H1 (cell line): ENCODE measurements around the gene VASP. TPM values are rescaled to one million over a fixed set of nuclear protein-coding genes. Genes with fewer than 3 reads are reported as not detected.

Source experiments
- CTCF ChIA-PET: fragments of 300-600 bp; sonication (Branson Sonifier 250); formaldehyde crosslinking; loops from one replicate; lab custom pipeline; 2021; ENCODE audit not compliant: partially characterized antibody; lab: Charles Lee
- POLR2A ChIA-PET: fragments of 300-600 bp; sonication (Branson Sonifier 250); formaldehyde crosslinking; loops from one replicate; lab custom pipeline; 2021; ENCODE audit warnings: inconsistent platforms; ENCODE audit not compliant: partially characterized antibody; lab: Charles Lee
- DNase-seq, 2 experiments: peaks; one replicate each; pipeline versions ENCODE4 v3.0.0 to v3.0.0-alpha.2; 2010 to 2022; ENCODE audit warnings: low spot score in 2 of 2, low read depth in 1 of 2, mixed read lengths in 1 of 2
- FAIRE-seq: peaks from 2 replicates; lab custom pipeline; 2011; peaks lifted over from hg19 to GRCh38; lab: Jason Lieb, UNC
- H2AFZ ChIP-seq: 2 replicates; pipeline ENCODE4 v1.8.1; 2012; ENCODE audit warnings: low read length, inconsistent platforms
- H2AK5ac ChIP-seq: 2 replicates; pipeline ENCODE4 v1.6.1; 2013; ENCODE audit warnings: low read depth, low read length
- H2BK120ac ChIP-seq: replicated peaks from 2 replicates; pipeline ENCODE3; 2013; ENCODE audit warnings: low read depth, low read length, inconsistent platforms
- H2BK12ac ChIP-seq: 2 replicates; pipeline ENCODE4 v1.6.1; 2013; ENCODE audit warnings: low read depth, low read length
- H2BK15ac ChIP-seq: 2 replicates; pipeline ENCODE4 v1.6.1; 2013; ENCODE audit warnings: low read length
- H2BK20ac ChIP-seq: 2 replicates; pipeline ENCODE4 v1.6.1; 2013; ENCODE audit warnings: low read length
- H2BK5ac ChIP-seq: 2 replicates; pipeline ENCODE4 v1.6.1; 2013; ENCODE audit warnings: low read depth, low read length
- H3K14ac ChIP-seq: 2 replicates; pipeline ENCODE4 v1.6.1; 2013; ENCODE audit warnings: inconsistent platforms; ENCODE audit not compliant: insufficient read length
- H3K18ac ChIP-seq: 2 replicates; pipeline ENCODE4 v1.6.1; 2013; ENCODE audit warnings: low read length; ENCODE audit errors: extremely low read depth
- H3K23ac ChIP-seq: 2 replicates; pipeline ENCODE4 v1.6.1; 2013; ENCODE audit warnings: inconsistent platforms; ENCODE audit not compliant: insufficient read length
- H3K23me2 ChIP-seq: 2 replicates; pipeline ENCODE4 v1.6.1; 2013; ENCODE audit warnings: low read depth, low read length
- H3K27ac ChIP-seq: 2 replicates; pipeline ENCODE4 v1.6.1; 2011; ENCODE audit warnings: low read depth, low read length, inconsistent platforms
- H3K27me3 ChIP-seq, 4 experiments: replicated peaks in 1 of 4; 1 replicate in 1 of 4; 2 replicates in 3 of 4; pipeline versions ENCODE4 v1.6.1 to v1.8.1; 2011 to 2013; ENCODE audit warnings: low read length in 3 of 4, mild to moderate bottlenecking in 3 of 4, inconsistent platforms in 2 of 4, mixed read lengths in 2 of 4, moderate library complexity in 1 of 4; ENCODE audit not compliant: control insufficient read depth in 3 of 4, insufficient read depth in 3 of 4; ENCODE audit errors: extremely low read depth in 1 of 4
- H3K36me3 ChIP-seq, 4 experiments: 2 replicates each; pipeline versions ENCODE4 v1.6.1 to v1.8.1; 2011 to 2013; ENCODE audit warnings: mild to moderate bottlenecking in 4 of 4, low read length in 3 of 4, moderate library complexity in 2 of 4, control low read depth in 1 of 4, inconsistent platforms in 1 of 4; ENCODE audit not compliant: insufficient read depth in 4 of 4, control insufficient read depth in 2 of 4
- H3K4ac ChIP-seq: replicated peaks from 2 replicates; pipeline ENCODE3; 2013; ENCODE audit warnings: low read length, low read depth, mixed read lengths, inconsistent platforms; ENCODE audit not compliant: insufficient read length
- H3K4me1 ChIP-seq, 4 experiments: replicated peaks in 1 of 4; 1 replicate in 1 of 4; 2 replicates in 3 of 4; pipeline versions ENCODE4 v1.6.1 to v1.8.1; 2011 to 2013; ENCODE audit warnings: low read length in 3 of 4, inconsistent platforms in 2 of 4, mixed read lengths in 1 of 4; ENCODE audit not compliant: insufficient read depth in 4 of 4, control insufficient read depth in 3 of 4
- H3K4me2 ChIP-seq, 2 experiments: 2 replicates each; pipeline versions ENCODE4 v1.6.1 to v1.8.1; 2011 to 2013; ENCODE audit warnings: low read depth in 2 of 2, low read length in 2 of 2, control low read depth in 1 of 2, inconsistent platforms in 1 of 2, mild to moderate bottlenecking in 1 of 2; ENCODE audit not compliant: insufficient read depth in 1 of 2
- H3K4me3 ChIP-seq, 4 experiments: fragments of 200-600, 300-600 bp in 1 of 4; sonication (generic), shearing (Covaris generic), sonication (Bioruptor Twin) in 1 of 4; 2 replicates each; pipeline versions ENCODE4 v1.5.1 to v1.8.1; 2011 to 2016; ENCODE audit warnings: low read length in 4 of 4, low read depth in 3 of 4, control low read depth in 2 of 4, inconsistent platforms in 2 of 4, mild to moderate bottlenecking in 2 of 4, mixed read lengths in 1 of 4, moderate library complexity in 1 of 4; ENCODE audit not compliant: insufficient read depth in 2 of 4; ENCODE audit errors: extremely low read depth in 1 of 4
- H3K56ac ChIP-seq: replicated peaks from 2 replicates; pipeline ENCODE3; 2013; ENCODE audit warnings: low read depth, mild to moderate bottlenecking, mixed read lengths, low read length, inconsistent platforms; ENCODE audit not compliant: insufficient read length
- H3K79me1 ChIP-seq: 2 replicates; pipeline ENCODE4 v1.6.1; 2013; ENCODE audit warnings: low read depth, low read length, control low read depth
- H3K79me2 ChIP-seq, 2 experiments: 2 replicates each; pipeline versions ENCODE4 v1.6.1 to v1.8.1; 2012 to 2013; ENCODE audit warnings: low read length in 2 of 2, mild to moderate bottlenecking in 2 of 2, inconsistent platforms in 1 of 2; ENCODE audit not compliant: insufficient read depth in 2 of 2, control insufficient read depth in 1 of 2
- H3K9ac ChIP-seq, 4 experiments: replicated peaks in 1 of 4; 1 replicate in 1 of 4; 2 replicates in 3 of 4; pipeline versions ENCODE4 v1.6.1 to v1.8.1; 2011 to 2013; ENCODE audit warnings: low read depth in 3 of 4, low read length in 3 of 4, control low read depth in 2 of 4, mild to moderate bottlenecking in 2 of 4, moderate library complexity in 2 of 4, inconsistent platforms in 1 of 4; ENCODE audit errors: extremely low read depth in 1 of 4
- H3K9me3 ChIP-seq, 2 experiments: 2 replicates each; pipeline versions ENCODE4 v1.6.1 to v1.8.1; 2012 to 2013; ENCODE audit warnings: mild to moderate bottlenecking in 2 of 2, moderate library complexity in 2 of 2, control low read depth in 1 of 2, inconsistent platforms in 1 of 2, low read depth in 1 of 2, low read length in 1 of 2, mixed read lengths in 1 of 2; ENCODE audit not compliant: insufficient read depth in 2 of 2
- H4K20me1 ChIP-seq, 2 experiments: replicated peaks in 1 of 2; 2 replicates each; pipeline versions ENCODE3 to v1.8.1; 2011 to 2013; ENCODE audit warnings: inconsistent platforms in 2 of 2, low read length in 2 of 2, mild to moderate bottlenecking in 1 of 2; ENCODE audit not compliant: insufficient read depth in 2 of 2, control insufficient read depth in 1 of 2
- H4K5ac ChIP-seq: 2 replicates; pipeline ENCODE4 v1.6.1; 2013; ENCODE audit warnings: low read length, low read depth, mixed read lengths, inconsistent platforms; ENCODE audit not compliant: insufficient read length
- H4K8ac ChIP-seq: 2 replicates; pipeline ENCODE4 v1.8.0; 2013; ENCODE audit warnings: mild to moderate bottlenecking, moderate library complexity, low read length, inconsistent platforms; ENCODE audit not compliant: insufficient read depth; ENCODE audit errors: extremely low read depth
- H4K91ac ChIP-seq: replicated peaks from 2 replicates; pipeline ENCODE3; 2013; ENCODE audit warnings: low read length, mixed read lengths, inconsistent platforms; ENCODE audit not compliant: insufficient read length
- BCL11A ChIP-seq, 2 experiments: IDR thresholded peaks; one replicate each; pipeline ENCODE4 v1.6.1; 2011; ENCODE audit warnings: low read depth in 2 of 2, low read length in 2 of 2, mild to moderate bottlenecking in 2 of 2
- CBX8 ChIP-seq: fragments of 300-800, 300-1000 bp; sonication (generic); IDR thresholded peaks from 2 replicates; pipeline ENCODE4 v1.7.1; 2016; ENCODE audit warnings: low read depth, low read length, borderline replicate concordance
- FOSL1 ChIP-seq: IDR thresholded peaks from 2 replicates; pipeline ENCODE4 v1.6.1; 2011; ENCODE audit warnings: mild to moderate bottlenecking, low read depth, low read length, moderate library complexity; ENCODE audit not compliant: insufficient read depth
- GTF2F1 ChIP-seq: IDR thresholded peaks from 2 replicates; pipeline ENCODE4 v1.6.1; 2012; ENCODE audit warnings: low read depth, low read length, improper control_type of control experiment, borderline replicate concordance
- JUN ChIP-seq: IDR thresholded peaks from 2 replicates; pipeline ENCODE4 v1.6.1; 2011; ENCODE audit warnings: low read depth, mild to moderate bottlenecking, improper control_type of control experiment, low read length
- JUND ChIP-seq: IDR thresholded peaks from 2 replicates; pipeline ENCODE4 v1.6.1; 2011; ENCODE audit warnings: mild to moderate bottlenecking, improper control_type of control experiment, low read length
- KDM5A ChIP-seq: fragments of 200-600 bp; IDR thresholded peaks from 2 replicates; pipeline ENCODE4 v1.7.1; 2012; ENCODE audit warnings: mild to moderate bottlenecking, low read length, inconsistent platforms, mixed read lengths
- POU5F1 ChIP-seq: IDR thresholded peaks from 2 replicates; pipeline ENCODE4 v1.6.1; 2011; ENCODE audit warnings: low read depth, mild to moderate bottlenecking, low read length, moderate library complexity
- SIRT6 ChIP-seq: IDR thresholded peaks from one replicate; pipeline ENCODE4 v1.7.1; 2012; ENCODE audit warnings: low read length, inconsistent platforms
- SP4 ChIP-seq: IDR thresholded peaks from 2 replicates; pipeline ENCODE4 v1.6.1; 2012; ENCODE audit warnings: low read length, inconsistent platforms
- TCF12 ChIP-seq: IDR thresholded peaks from 2 replicates; pipeline ENCODE4 v1.6.1; 2011; ENCODE audit warnings: low read depth, mild to moderate bottlenecking, low read length
- TEAD4 ChIP-seq: IDR thresholded peaks from 2 replicates; pipeline ENCODE4 v1.6.1; 2012; ENCODE audit warnings: low read depth, low read length, inconsistent platforms, mixed read lengths
- YY1 ChIP-seq: IDR thresholded peaks from 2 replicates; pipeline ENCODE4 v1.6.1; 2011; ENCODE audit warnings: low read depth, mild to moderate bottlenecking, low read length
- WGBS, 2 experiments: shearing (Covaris generic) in 1 of 2; methylation state at CpG; one replicate each; pipeline versions ENCODE4 v1.1.6 to v1.1.7; 2013 to 2015; ENCODE audit warnings: low lambda C conversion rate in 2 of 2, mixed read lengths in 2 of 2, inconsistent platforms in 1 of 2, low coverage in 1 of 2, missing lambda C conversion rate in 1 of 2; ENCODE audit not compliant: insufficient replicate concordance in 2 of 2, insufficient coverage in 1 of 2, insufficient read length in 1 of 2; ENCODE audit errors: extremely low coverage in 1 of 2, missing lambda C conversion rate in 1 of 2; 5-methylcytosine and 5-hydroxymethylcytosine counted together
- polyA plus RNA-seq, 7 experiments: library from polyadenylated mRNA; depleted of rRNA in 3 of 7; stranded (reverse) in 5 of 7; unstranded in 2 of 7; fragments of >200 nt in 5 of 7; fragments of 200-250 nt in 2 of 7; gene quantifications; 1 replicate in 5 of 7; 2 replicates in 1 of 7; 4 replicates in 1 of 7; pipeline versions ENCODE4 v1.2.1 to v1.2.3, GENCODE V29; 2011 to 2013; ENCODE audit warnings: missing spikeins in 2 of 7, mixed read lengths in 2 of 7
- total RNA-seq: library from RNA; stranded (reverse); fragmentation: NEBNext Ultra II Directional; extraction: Animal tissue kit (Norgen Biotek cat#: 25700); gene quantifications from 2 replicates; pipeline ENCODE4 v1.2.1, GENCODE V29; 2021

VASP gene
- total and polyA plus RNA-seq, 2 of the 8 experiments (the other 6 are each of a cell fraction or from before 2014, with no cell fraction given): 89.7 to 135 TPM

DNA sequence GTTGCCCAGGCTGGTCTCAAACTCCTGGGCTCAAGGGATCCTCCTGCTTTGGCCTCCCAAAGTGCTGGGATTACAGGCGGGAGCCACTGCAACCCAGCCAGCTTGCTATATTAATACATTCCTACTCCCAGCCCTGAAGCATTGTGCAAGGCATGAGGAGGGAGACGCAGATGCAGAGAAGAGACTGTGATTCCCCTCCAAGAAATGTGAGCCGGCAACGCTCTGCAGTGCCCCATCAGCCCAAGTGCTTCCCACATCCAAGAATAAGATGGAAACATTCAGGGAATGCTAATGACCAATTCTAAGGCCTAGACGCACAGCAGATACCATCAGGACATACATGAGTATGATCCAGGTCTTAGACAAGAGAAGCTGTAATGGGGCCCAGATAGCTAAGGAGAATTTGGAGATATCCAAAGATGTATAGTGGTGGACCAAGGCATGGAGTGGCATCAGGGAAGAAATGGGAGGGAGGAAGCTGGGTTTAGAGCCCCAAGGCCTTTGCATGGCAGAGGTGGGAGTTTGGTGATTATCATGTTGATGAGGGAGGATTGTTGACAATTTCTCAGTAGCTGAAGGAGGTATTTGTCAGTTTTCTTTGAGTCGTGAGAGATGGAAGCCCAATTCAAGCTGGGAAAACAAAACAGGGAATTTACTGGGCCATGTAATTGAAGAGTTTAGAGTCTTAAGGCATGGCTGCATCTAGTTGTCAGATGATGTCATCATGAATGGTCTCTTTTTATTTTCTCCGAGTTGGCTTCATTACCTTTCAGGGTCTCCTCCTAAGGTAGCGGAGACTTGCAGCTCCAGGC lies 6.2 kb upstream of the VASP start:
- no peak for DNase-seq
- CTCF ChIA-PET: interaction anchor here (0.8 to 1.4 kb wide), 7 partner anchors 8 to 69 kb away, joined by 3 to 8 read pairs (median 4); no protein-coding TSS in a partner anchor
- no peak overlapping the region for H3K23ac ChIP-seq
- no peaks in the 10 kb centered on the region for H3K79me2 ChIP-seq
- no peaks in the 10 kb centered on the region for H3K36me3 ChIP-seq
- 76% methylated on average over 8 of the region's 8 CpGs; no CpG with 5 or more reads in 1 of the 2 experiments for WGBS, 2 experiments
- no peak overlapping the region for H4K8ac ChIP-seq
- no peaks in the 10 kb centered on the region for H3K9me3 ChIP-seq
- peak overlapping the region; percentile 5 for H2AK5ac ChIP-seq
- peak overlapping the region; percentile 36 to 59; a peak in 3 of 4 replicates for H3K4me2 ChIP-seq
- H4K5ac ChIP-seq: no peak overlapping the region
- H3K9ac ChIP-seq: peak overlapping the region in 1 of 4 experiments; percentile 17; a peak in 2 of 7 replicates
- no peak overlapping the region for H3K56ac ChIP-seq
- no peak overlapping the region for H2AFZ ChIP-seq
- no peak overlapping the region for H2BK120ac ChIP-seq
- H4K20me1 ChIP-seq: peaks cover 0 to 2% of the 10 kb centered on the region in 2 experiments
- H3K4me3 ChIP-seq: peak overlapping the region in 2 of 4 experiments; percentile 5 to 7; a peak in 1 of 8 replicates
- H3K27me3 ChIP-seq: peaks cover 0 to 7% (median 3%) of the 10 kb centered on the region in 4 experiments; a peak in 3 of 7 replicates
- H3K23me2 ChIP-seq: peaks cover 22% of the 10 kb centered on the region; the same call in 1 of the 2 replicates
- no peak for FAIRE-seq
- H4K91ac ChIP-seq: no peak overlapping the region
- H2BK12ac ChIP-seq: no peak overlapping the region; the same call in 1 of the 2 replicates
- H3K14ac ChIP-seq: no peak overlapping the region
- no peak overlapping the region for H3K18ac ChIP-seq
- H3K4ac ChIP-seq: no peak overlapping the region
- H2BK5ac ChIP-seq: 0 out of 2 replicates have a peak overlapping the region, but pooled peaks have one; percentile 39
- H3K4me1 ChIP-seq: peaks cover 12 to 21% (median 18%) of the 10 kb centered on the region in 4 experiments
- no peak overlapping the region for H3K27ac ChIP-seq
- no peak overlapping the region for H2BK20ac ChIP-seq
- H2BK15ac ChIP-seq: 0 out of 2 replicates have a peak overlapping the region, but pooled peaks have one; percentile 2
- H3K79me1 ChIP-seq: no peaks in the 10 kb centered on the region
- POLR2A ChIA-PET: interaction anchor here (0.8 to 1.4 kb wide), 3 partner anchors 20 to 62 kb away, joined by 3 to 4 read pairs (median 4); no protein-coding TSS in a partner anchor
- TF ChIP-seq KDM5A: no peak
- no peak for TF ChIP-seq SP4
- TF ChIP-seq JUND: no peak
- TF ChIP-seq TCF12: no peak
- no peak for TF ChIP-seq YY1
- no peak for TF ChIP-seq CBX8
- TF ChIP-seq FOSL1: no peak
- no peak for TF ChIP-seq SIRT6
- no peak for TF ChIP-seq POU5F1
- TF ChIP-seq TEAD4: no peak
- TF ChIP-seq BCL11A (IDR thresholded peaks at IDR 0.05; ENCODE audit: low read depth in 2 of 2, low read length in 2 of 2): no peak
- no peak for TF ChIP-seq JUN
- no peak for TF ChIP-seq GTF2F1
